Mammary epithelial cell (primary cell): ENCODE data around the gene STAC2.

Experiments used
- CTCF ChIP-seq, 2 donors: IDR thresholded peaks in 1 of 2; conservative IDR thresholded peaks in 1 of 2; 2 replicates each; pipeline ENCODE4 v1.5.1; 2011 to 2012; ENCODE audit warnings: inconsistent platforms in 2 of 2, low read length in 2 of 2, mild to moderate bottlenecking in 2 of 2, control low read depth in 1 of 2, low read depth in 1 of 2; ENCODE audit not compliant: insufficient read depth in 1 of 2; ENCODE audit errors: extremely low read depth in 1 of 2
- EZH2 ChIP-seq: IDR thresholded peaks from 2 replicates; pipeline ENCODE4 v1.6.1; 2012; ENCODE audit warnings: low read length, inconsistent platforms, borderline replicate concordance

GRCh38 chr17:39251997-39252396 lies 26.3 kb upstream of the STAC2 start:
- TF ChIP-seq CTCF (conservative IDR thresholded peaks at IDR 0.05 in 1 of 2, IDR thresholded peaks at IDR 0.05 in 1 of 2; ENCODE audit: extremely low read depth in 1 of 2, insufficient read depth in 1 of 2, low read depth in 1 of 2, low read length in 2 of 2) (no peak), EZH2 (no peak)
